Measurements from ENCODE around the gene ATP6AP1. TPM values are rescaled to one million over a fixed set of nuclear protein-coding genes. Genes with fewer than 3 reads are reported as not detected.

Gene ATP6AP1
- total and polyA plus RNA-seq, 9 of the 15 experiments (the other 6 are each of a cell fraction or from before 2014, with no cell fraction given) = 8.3 to 90.5 (median 52.9) TPM

- H3K27ac ChIP-seq (ENCODE audit: extremely low read depth, low read depth, low read length) = peak within 1 kb of the TSS; percentile 97
- ChIA-PET POLR2A (interaction anchor here (0.5 to 6.0 kb wide), 31 partner anchors 12 to 148 kb away, joined by 3 to 85 read pairs (median 5); partner anchors contain the start of genes ATP6AP1, DNASE1L1, EMD and FAM50A), CTCF (ENCODE audit: low intra/inter-chr PET ratio) (interaction anchor here (3.3 kb wide), 1 partner anchor 137 kb away, joined by 17 read pairs; no protein-coding TSS in a partner anchor)
- WGBS (ENCODE audit: insufficient coverage, low coverage, missing lambda C conversion rate) = 0% methylated on average over 44 of the region's 69 CpGs
- DNase-seq (ENCODE audit: extremely low read depth in 1 of 4, low spot score in 3 of 4) = peak; percentile 89 to 98 (median 94)
- peaks cover 42% of the 10 kb centered on the region for H3K79me2 ChIP-seq (ENCODE audit: control insufficient read depth, insufficient read depth, low read length)
- peaks cover 35% of the 10 kb centered on the region for H3K36me3 ChIP-seq (ENCODE audit: control insufficient read depth, insufficient read depth, low read length)
- in situ Hi-C loops (cut with MboI) = no loop called here
- H3K9me1 ChIP-seq (ENCODE audit: control insufficient read depth, insufficient read depth, low read length) = no peaks in the 10 kb centered on the region
- peaks cover 13% of the 10 kb centered on the region for H4K20me1 ChIP-seq (replicated peaks; ENCODE audit: control insufficient read depth, insufficient read depth, low read length)
- H3K9me3 ChIP-seq (replicated peaks; ENCODE audit: control insufficient read depth, insufficient read depth, low read depth, low read length) = no peaks in the 10 kb centered on the region; the same call in 1 of the 2 replicates
- peak within 1 kb of the TSS; percentile 97 for H3K4me2 ChIP-seq (ENCODE audit: insufficient read depth, low read length)
- intact Hi-C loops (cut with micrococcal nuclease) = loop anchor here (5.0 kb wide), 1 partner anchor 89 kb away; the partner anchor contains the start of gene UBL4A
- peak within 1 kb of the TSS; percentile 95 to 98 for H3K9ac ChIP-seq (ENCODE audit: insufficient read depth in 1 of 2, low read depth in 2 of 2, low read length in 2 of 2)
- FAIRE-seq = peak; percentile 93
- peak within 1 kb of the TSS; percentile 76 for H3K4me3 ChIP-seq
- ATAC-seq = peak; percentile 69
- no peaks in the 10 kb centered on the region for H3K27me3 ChIP-seq (ENCODE audit: control insufficient read depth in 2 of 2, insufficient read depth in 2 of 2, low read length in 2 of 2)
- BruUV-seq (replicated peaks) = no TSS peak
- H3K4me1 ChIP-seq (replicated peaks in 1 of 2; ENCODE audit: control insufficient read depth in 2 of 2, insufficient read depth in 2 of 2, low read length in 2 of 2) = peaks cover 5 to 18% of the 10 kb centered on the region in 2 experiments; a peak in 3 of 5 replicates
- peak within 1 kb of the TSS; percentile 85 for H2AFZ ChIP-seq (ENCODE audit: low read depth, low read length)
- TF ChIP-seq POLR2A (conservative IDR thresholded peaks at IDR 0.05) (peak; percentile 100), ATF7 (IDR thresholded peaks at IDR 0.05) (peak; percentile 83), YBX1 (IDR thresholded peaks at IDR 0.05) (no peak), JUN (IDR thresholded peaks at IDR 0.05; ENCODE audit: borderline replicate concordance, low read depth, low read length) (no peak; the same call in 1 of the 2 replicates), JUN (CRISPR knock-in tag; IDR thresholded peaks at IDR 0.05; ENCODE audit: borderline replicate concordance) (no peak; the same call in 1 of the 2 replicates), ZNF518B (CRISPR knock-in tag; IDR thresholded peaks at IDR 0.05) (no peak), BACH1 (tag; IDR thresholded peaks at IDR 0.05) (no peak), SMARCC2 (IDR thresholded peaks at IDR 0.05; ENCODE audit: low read depth) (no peak), PHF8 (IDR thresholded peaks at IDR 0.05; ENCODE audit: borderline replicate concordance, low read length) (peak; percentile 89), MLX (CRISPR knock-in tag; conservative IDR thresholded peaks at IDR 0.05) (peak in 1 of 2 experiments; percentile 67; a peak in 1 of 4 replicates), ZMIZ1 (IDR thresholded peaks at IDR 0.05; ENCODE audit: low read depth in 2 of 2, low read length in 2 of 2) (peak in 1 of 2 experiments; percentile 71; a peak in 1 of 4 replicates)
- TF ChIP-seq, protein P1, sequence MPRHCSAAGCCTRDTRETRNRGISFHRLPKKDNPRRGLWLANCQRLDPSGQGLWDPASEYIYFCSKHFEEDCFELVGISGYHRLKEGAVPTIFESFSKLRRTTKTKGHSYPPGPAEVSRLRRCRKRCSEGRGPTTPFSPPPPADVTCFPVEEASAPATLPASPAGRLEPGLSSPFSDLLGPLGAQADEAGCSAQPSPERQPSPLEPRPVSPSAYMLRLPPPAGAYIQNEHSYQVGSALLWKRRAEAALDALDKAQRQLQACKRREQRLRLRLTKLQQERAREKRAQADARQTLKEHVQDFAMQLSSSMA (CRISPR knock-in tag; IDR thresholded peaks at IDR 0.05) = no peak
Observed at GRCh38 chrX:154397888-154398667, 30.4 kb upstream of the ATP6AP1 start, which contains the start of gene RPL10. RPL10 (plus strand) TSS chrX:154398377; CDS start chrX:154398520, 143 bp downstream.

All from K562 (cell line).